HepG2 (cell line): ENCODE measurements around the gene CPOX. TPM values are rescaled to one million over a fixed set of nuclear protein-coding genes. Genes with fewer than 3 reads are reported as not detected.

Source experiments
- AGO1 ChIP-seq: fragments of 200-400 bp; formaldehyde crosslinking; IDR thresholded peaks from 2 replicates; pipeline ENCODE4 v1.6.1; 2017; ENCODE audit warnings: mild to moderate bottlenecking, low read depth, low read length, moderate library complexity; ENCODE audit not compliant: poor library complexity, severe bottlenecking
- AKAP8 ChIP-seq: sonication (generic); formaldehyde crosslinking; IDR thresholded peaks from 2 replicates; pipeline ENCODE4 v1.5.1; 2020; ENCODE audit warnings: mild to moderate bottlenecking, missing genetic modification reagents
- GFI1 ChIP-seq: sonication (generic); formaldehyde crosslinking; IDR thresholded peaks from 2 replicates; pipeline ENCODE4 v1.5.0; 2020; ENCODE audit warnings: missing genetic modification reagents, mild to moderate bottlenecking, borderline replicate concordance
- HNRNPK ChIP-seq: fragments of 200-400 bp; formaldehyde crosslinking; IDR thresholded peaks from 2 replicates; pipeline ENCODE4 v1.6.1; 2018; ENCODE audit warnings: low read length, low read depth, moderate library complexity, mild to moderate bottlenecking; ENCODE audit not compliant: poor library complexity, severe bottlenecking
- LCORL ChIP-seq, 2 experiments: fragments of 450-650 bp in 1 of 2; sonication (generic) in 1 of 2; formaldehyde crosslinking in 1 of 2; IDR thresholded peaks; 2 replicates each; pipeline versions ENCODE4 v1.5.0 to v1.6.1; 2017 to 2020; ENCODE audit warnings: antibody characterized with exemption in 1 of 2, missing genetic modification reagents in 1 of 2
- NFRKB ChIP-seq: fragments of 450-650 bp; IDR thresholded peaks from 2 replicates; pipeline ENCODE4 v1.6.1; 2017
- PHF21A ChIP-seq: sonication (generic); formaldehyde crosslinking; IDR thresholded peaks from 2 replicates; pipeline ENCODE4 v1.5.0; 2020; ENCODE audit warnings: mild to moderate bottlenecking, missing genetic modification reagents
- RORA ChIP-seq: sonication (generic); formaldehyde crosslinking; IDR thresholded peaks from 2 replicates; pipeline ENCODE4 v1.5.0; 2020; ENCODE audit warnings: mild to moderate bottlenecking, missing genetic modification reagents, moderate library complexity
- SMARCE1 ChIP-seq: fragments of 450-650 bp; IDR thresholded peaks from 2 replicates; pipeline ENCODE4 v1.6.1; 2017; ENCODE audit warnings: borderline replicate concordance
- SRF ChIP-seq: IDR thresholded peaks from 2 replicates; pipeline ENCODE4 v1.6.1; 2011; ENCODE audit warnings: mild to moderate bottlenecking, low read depth, low read length, moderate library complexity
- ZNF292 ChIP-seq: sonication (generic); formaldehyde crosslinking; IDR thresholded peaks from 2 replicates; pipeline ENCODE4 v1.8.1; 2022; ENCODE audit warnings: mild to moderate bottlenecking, low read depth, missing genetic modification reagents, borderline replicate concordance
- ZNF772 ChIP-seq: sonication (generic); formaldehyde crosslinking; IDR thresholded peaks from 2 replicates; pipeline ENCODE4 v1.5.0; 2020; ENCODE audit warnings: mild to moderate bottlenecking, missing genetic modification reagents
- polyA plus RNA-seq, 8 experiments: library from polyadenylated mRNA; depleted of rRNA in 3 of 8; stranded (reverse) in 7 of 8; unstranded in 1 of 8; fragments of >200 nt; fragmentation: Illumina TruSeq in 4 of 8; extraction: Trizol in 4 of 8; gene quantifications; 2 replicates each; pipeline versions ENCODE4 v1.2.1 to v1.2.3, GENCODE V29; 2011 to 2016; ENCODE audit warnings: low read depth in 4 of 8, missing spikeins in 1 of 8, mixed read lengths in 1 of 8; ENCODE audit not compliant: insufficient read depth in 1 of 8
- total RNA-seq, 5 experiments: library from RNA; depleted of rRNA; stranded (reverse); fragments of >200 nt; fragmentation: Illumina TruSeq; extraction: Trizol; gene quantifications; 2 replicates each; pipeline ENCODE4 v1.2.3, GENCODE V29; 2016; ENCODE audit warnings: low read depth in 1 of 5
- TF ChIP-seq, protein P1 (sequence below), 2 experiments: sonication (generic) in 1 of 2; formaldehyde crosslinking in 1 of 2; IDR thresholded peaks; 2 replicates each; pipeline versions ENCODE4 v1.6.1 to v1.9.0; 2014 to 2022; ENCODE audit warnings: antibody characterized with exemption in 1 of 2, borderline replicate concordance in 1 of 2, inconsistent platforms in 1 of 2, low read depth in 1 of 2, missing genetic modification reagents in 1 of 2
- TF ChIP-seq, protein P2 (sequence below): sonication (generic); formaldehyde crosslinking; IDR thresholded peaks from 2 replicates; pipeline ENCODE4 v1.4.0; 2020; ENCODE audit warnings: missing genetic modification reagents; ENCODE audit errors: not compliant biosample characterization
- TF ChIP-seq, protein P3 (sequence below): sonication (generic); formaldehyde crosslinking; IDR thresholded peaks from 2 replicates; pipeline ENCODE4 v1.8.1; 2023; ENCODE audit warnings: mild to moderate bottlenecking, missing genetic modification reagents
- TF ChIP-seq, protein P4 (sequence below): IDR thresholded peaks from 2 replicates; pipeline ENCODE4 v1.6.1; 2016; ENCODE audit warnings: missing genetic modification reagents, missing compliant biosample characterization

CPOX gene
- total and polyA plus RNA-seq, 2 of the 13 experiments (the other 11 are each of a cell fraction or from before 2014, with no cell fraction given): 34.2 to 37.2 TPM

DNA sequence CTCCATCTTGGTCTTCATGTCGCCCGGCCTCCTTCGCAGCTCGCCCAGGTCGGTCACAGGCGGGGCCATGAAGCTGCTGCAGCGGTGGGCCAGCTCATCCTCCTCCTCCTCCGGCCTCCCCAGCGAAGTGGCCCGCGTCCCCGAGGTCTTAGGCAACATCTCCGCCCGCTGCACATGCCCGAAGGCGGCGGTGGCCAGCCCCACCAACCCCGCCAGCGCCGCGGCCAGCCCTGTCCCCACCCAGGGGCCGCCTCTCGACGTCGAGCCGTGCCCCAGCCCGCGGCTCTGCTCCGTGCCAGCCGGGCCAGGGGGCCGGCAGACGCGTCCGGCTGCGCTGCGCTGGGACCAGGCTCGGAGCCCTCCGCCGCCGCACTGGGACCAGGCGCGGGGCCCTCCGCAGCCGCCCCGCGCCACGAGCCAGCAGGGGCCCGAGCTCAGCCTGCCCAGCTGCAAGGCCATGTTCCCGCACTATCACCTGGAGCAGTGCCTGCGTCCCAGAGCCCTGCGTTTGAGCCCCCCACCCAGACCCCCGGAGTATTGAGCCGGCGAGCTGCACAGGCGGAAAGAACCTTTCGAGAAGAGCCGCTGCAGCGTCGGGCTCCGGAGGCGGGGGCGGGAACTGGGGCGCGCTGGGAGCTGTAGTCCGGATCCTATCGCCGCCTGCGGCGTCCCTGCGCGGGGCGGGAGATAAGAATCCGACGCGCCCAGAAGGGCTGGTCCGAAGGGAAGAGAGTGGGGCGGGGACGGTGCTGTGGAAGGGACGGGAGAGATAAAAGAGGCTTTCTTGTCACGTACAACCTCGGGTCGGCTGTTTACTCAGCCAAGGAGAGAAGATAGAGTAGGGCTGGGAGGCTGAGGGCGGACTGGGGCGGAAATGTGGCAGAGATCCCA, at the start of gene CPOX (continued):
- TF ChIP-seq, protein P1, sequence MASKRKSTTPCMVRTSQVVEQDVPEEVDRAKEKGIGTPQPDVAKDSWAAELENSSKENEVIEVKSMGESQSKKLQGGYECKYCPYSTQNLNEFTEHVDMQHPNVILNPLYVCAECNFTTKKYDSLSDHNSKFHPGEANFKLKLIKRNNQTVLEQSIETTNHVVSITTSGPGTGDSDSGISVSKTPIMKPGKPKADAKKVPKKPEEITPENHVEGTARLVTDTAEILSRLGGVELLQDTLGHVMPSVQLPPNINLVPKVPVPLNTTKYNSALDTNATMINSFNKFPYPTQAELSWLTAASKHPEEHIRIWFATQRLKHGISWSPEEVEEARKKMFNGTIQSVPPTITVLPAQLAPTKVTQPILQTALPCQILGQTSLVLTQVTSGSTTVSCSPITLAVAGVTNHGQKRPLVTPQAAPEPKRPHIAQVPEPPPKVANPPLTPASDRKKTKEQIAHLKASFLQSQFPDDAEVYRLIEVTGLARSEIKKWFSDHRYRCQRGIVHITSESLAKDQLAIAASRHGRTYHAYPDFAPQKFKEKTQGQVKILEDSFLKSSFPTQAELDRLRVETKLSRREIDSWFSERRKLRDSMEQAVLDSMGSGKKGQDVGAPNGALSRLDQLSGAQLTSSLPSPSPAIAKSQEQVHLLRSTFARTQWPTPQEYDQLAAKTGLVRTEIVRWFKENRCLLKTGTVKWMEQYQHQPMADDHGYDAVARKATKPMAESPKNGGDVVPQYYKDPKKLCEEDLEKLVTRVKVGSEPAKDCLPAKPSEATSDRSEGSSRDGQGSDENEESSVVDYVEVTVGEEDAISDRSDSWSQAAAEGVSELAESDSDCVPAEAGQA (IDR thresholded peaks at IDR 0.05; ENCODE audit: low read depth): no peak; the same call in 1 of the 2 replicates
- TF ChIP-seq, protein P1 (CRISPR knock-in tag; IDR thresholded peaks at IDR 0.05; ENCODE audit: borderline replicate concordance): no peak
- TF ChIP-seq SMARCE1 (no peak), AGO1 (no peak), HNRNPK (no peak), GFI1 (CRISPR knock-in tag) (peak; percentile 61; the same call in 1 of the 2 replicates), ZNF292 (peak; percentile 74), NFRKB (no peak), AKAP8 (CRISPR knock-in tag) (no peak), SRF (no peak), LCORL (IDR thresholded peaks at IDR 0.05) (no peak), LCORL (CRISPR knock-in tag; IDR thresholded peaks at IDR 0.05) (peak; percentile 76), PHF21A (peak; percentile 97), ZNF772 (CRISPR knock-in tag) (peak; percentile 72; the same call in 1 of the 2 replicates), RORA (CRISPR knock-in tag) (no peak)
- TF ChIP-seq, protein P2, sequence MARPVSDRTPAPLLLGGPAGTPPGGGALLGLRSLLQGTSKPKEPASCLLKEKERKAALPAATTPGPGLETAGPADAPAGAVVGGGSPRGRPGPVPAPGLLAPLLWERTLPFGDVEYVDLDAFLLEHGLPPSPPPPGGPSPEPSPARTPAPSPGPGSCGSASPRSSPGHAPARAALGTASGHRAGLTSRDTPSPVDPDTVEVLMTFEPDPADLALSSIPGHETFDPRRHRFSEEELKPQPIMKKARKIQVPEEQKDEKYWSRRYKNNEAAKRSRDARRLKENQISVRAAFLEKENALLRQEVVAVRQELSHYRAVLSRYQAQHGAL (CRISPR knock-in tag): no peak
- TF ChIP-seq, protein P3, sequence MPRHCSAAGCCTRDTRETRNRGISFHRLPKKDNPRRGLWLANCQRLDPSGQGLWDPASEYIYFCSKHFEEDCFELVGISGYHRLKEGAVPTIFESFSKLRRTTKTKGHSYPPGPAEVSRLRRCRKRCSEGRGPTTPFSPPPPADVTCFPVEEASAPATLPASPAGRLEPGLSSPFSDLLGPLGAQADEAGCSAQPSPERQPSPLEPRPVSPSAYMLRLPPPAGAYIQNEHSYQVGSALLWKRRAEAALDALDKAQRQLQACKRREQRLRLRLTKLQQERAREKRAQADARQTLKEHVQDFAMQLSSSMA (CRISPR knock-in tag): no peak
- TF ChIP-seq, protein P4, sequence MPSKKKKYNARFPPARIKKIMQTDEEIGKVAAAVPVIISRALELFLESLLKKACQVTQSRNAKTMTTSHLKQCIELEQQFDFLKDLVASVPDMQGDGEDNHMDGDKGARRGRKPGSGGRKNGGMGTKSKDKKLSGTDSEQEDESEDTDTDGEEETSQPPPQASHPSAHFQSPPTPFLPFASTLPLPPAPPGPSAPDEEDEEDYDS (CRISPR knock-in tag): peak; percentile 82
